PC-3 (cell line): ENCODE measurements around the gene RIPOR3. TPM values are rescaled to one million over a fixed set of nuclear protein-coding genes. Genes with fewer than 3 reads are reported as not detected.
A peak's percentile ranks its signal among the peaks of the same experiment; 100 is the strongest.

Source experiments
- ATAC-seq: fragments of 200-7000 bp; cut with Tn5 transposase; 2 replicates; pipeline ENCODE4 v1.9.1; 2020; ENCODE audit warnings: mild to moderate bottlenecking, moderate library complexity
- BruUV-seq: library from RNA; stranded (reverse); fragments of 400-500 nt; replicated peaks from 2 replicates; lab custom pipeline; 2021; lab: Mats Ljungman, UMichigan
- CTCF ChIA-PET: fragments of 300-600 bp; sonication (Branson Sonifier 250); formaldehyde crosslinking; loops from one replicate; lab custom pipeline; 2022; ENCODE audit warnings: antibody characterized with exemption; lab: Charles Lee
- POLR2A ChIA-PET: fragments of 300-600 bp; sonication (Branson Sonifier 250); formaldehyde crosslinking; loops from one replicate; lab custom pipeline; 2022; ENCODE audit warnings: antibody characterized with exemption; ENCODE audit not compliant: unreplicated experiment; lab: Charles Lee
- DNase-seq: peaks from one replicate; pipeline ENCODE4 v3.0.0-alpha.2; 2015
- H2AFZ ChIP-seq: fragments of 300-600 bp; sonication (generic); 2 replicates; pipeline ENCODE4 v1.6.0; 2016; ENCODE audit warnings: antibody characterized with exemption, low read length
- H3F3A ChIP-seq: fragments of 300-600 bp; sonication (generic); one replicate; pipeline ENCODE4 v1.6.0; 2017; ENCODE audit warnings: antibody characterized with exemption, low read length, control low read depth, mild to moderate bottlenecking; ENCODE audit not compliant: unreplicated experiment
- H3K27ac ChIP-seq: fragments of 300-600 bp; sonication (generic); 2 replicates; pipeline ENCODE4 v1.5.1; 2016; ENCODE audit warnings: mild to moderate bottlenecking, low read length
- H3K27me3 ChIP-seq: fragments of 300-600 bp; sonication (generic); 2 replicates; pipeline ENCODE4 v1.6.1; 2016; ENCODE audit warnings: low read length, mixed read lengths
- H3K36me3 ChIP-seq: fragments of 300-600 bp; sonication (generic); 2 replicates; pipeline ENCODE4 v1.6.1; 2016; ENCODE audit warnings: low read depth, mixed run types, low read length, mixed read lengths
- H3K4me1 ChIP-seq: fragments of 300-600 bp; sonication (generic); 2 replicates; pipeline ENCODE4 v1.5.1; 2016; ENCODE audit warnings: low read length; ENCODE audit not compliant: insufficient read depth
- H3K4me2 ChIP-seq: fragments of 300-600 bp; sonication (generic); 2 replicates; pipeline ENCODE4 v1.6.0; 2016; ENCODE audit warnings: low read length
- H3K4me3 ChIP-seq: fragments of 300-600 bp; sonication (generic); 2 replicates; pipeline ENCODE4 v1.5.1; 2016; ENCODE audit warnings: mild to moderate bottlenecking, low read length, mixed read lengths
- H3K79me2 ChIP-seq: fragments of 300-600 bp; sonication (generic); 2 replicates; pipeline ENCODE4 v1.6.1; 2017; ENCODE audit warnings: low read length, mixed read lengths
- H3K9ac ChIP-seq: fragments of 300-600 bp; sonication (generic); 2 replicates; pipeline ENCODE4 v1.6.0; 2016; ENCODE audit warnings: mild to moderate bottlenecking, low read length
- H3K9me2 ChIP-seq: fragments of 300-600 bp; sonication (generic); replicated peaks from 2 replicates; pipeline ENCODE4 v1.6.1; 2016; ENCODE audit warnings: mixed run types, low read length, mixed read lengths
- H3K9me3 ChIP-seq: fragments of 300-600 bp; sonication (generic); 2 replicates; pipeline ENCODE4 v1.6.1; 2016; ENCODE audit warnings: low read length, mixed read lengths
- H4K20me1 ChIP-seq: fragments of 300-600 bp; sonication (generic); 2 replicates; pipeline ENCODE4 v1.6.1; 2016; ENCODE audit warnings: low read length, mixed read lengths
- EZH2 ChIP-seq: fragments of 300-600 bp; sonication (generic); IDR thresholded peaks from one replicate; pipeline ENCODE4 v1.6.1; 2017; ENCODE audit warnings: antibody characterized with exemption, mild to moderate bottlenecking, low read length; ENCODE audit not compliant: unreplicated experiment
- EZH2phosphoT487 ChIP-seq: fragments of 300-600 bp; sonication (generic); IDR thresholded peaks from 2 replicates; pipeline ENCODE4 v1.6.1; 2018; ENCODE audit warnings: mild to moderate bottlenecking, antibody characterized with exemption, low read length, borderline replicate concordance
- intact Hi-C: fragments of 100-400 bp; cut with micrococcal nuclease; formaldehyde crosslinking; loops from 2 replicates; pipeline ENCODE4 v1.9.0; 2023
- total RNA-seq: library from RNA; depleted of rRNA; stranded (reverse); fragments of >200 nt; gene quantifications from 2 replicates; pipeline ENCODE4 v1.2.3, GENCODE V29; 2014
- TF ChIP-seq, protein P1 (sequence below): fragments of 300-600 bp; sonication (generic); conservative IDR thresholded peaks from 2 replicates; pipeline ENCODE4 v1.5.1; 2017; ENCODE audit warnings: antibody characterized with exemption, low read depth, mild to moderate bottlenecking, low read length

The RIPOR3 gene
- total RNA-seq, 1 experiment from 2014 or later: 0.04 TPM

DNA sequence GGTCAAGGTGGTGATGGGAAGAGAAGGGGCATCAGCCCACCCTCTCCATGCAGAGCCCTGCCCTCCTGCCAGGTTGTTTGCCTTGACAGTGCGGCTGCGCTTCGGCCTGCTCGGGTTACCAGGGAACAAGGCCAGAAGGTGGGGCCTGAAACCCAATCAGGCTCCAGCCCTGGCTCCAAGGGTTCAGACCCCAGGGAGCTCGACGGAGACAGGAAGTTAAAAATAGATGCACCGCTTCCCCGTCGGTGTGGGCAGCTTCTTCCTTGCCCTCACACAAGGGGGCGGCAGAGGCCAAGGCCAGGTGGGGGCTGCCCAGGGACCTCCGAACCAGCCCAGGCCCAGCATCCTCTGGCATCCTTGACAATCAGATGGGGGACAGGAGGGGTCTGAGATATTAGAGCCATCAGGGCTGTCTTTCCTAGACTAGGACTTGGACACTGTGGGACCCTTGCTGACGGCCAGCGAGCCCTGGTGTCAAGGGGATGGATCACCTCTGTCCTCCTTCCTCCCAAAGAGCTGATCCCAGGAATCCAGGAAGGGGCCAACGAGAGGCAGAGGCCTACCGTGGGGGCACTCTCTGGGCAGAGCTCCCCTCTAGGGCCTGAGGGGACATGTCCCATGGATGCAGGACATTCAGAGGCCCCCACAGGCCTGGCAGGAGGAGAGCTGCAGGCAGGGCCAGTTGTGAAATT is 65.2 kb downstream of the RIPOR3 start:
- H3K79me2 ChIP-seq: no peaks in the 10 kb centered on the region
- no peak overlapping the region for H3K27ac ChIP-seq
- no peaks in the 10 kb centered on the region for H3K9me3 ChIP-seq
- peak overlapping the region; percentile 22; the same call in 1 of the 2 replicates for H3K4me2 ChIP-seq
- intact Hi-C loops: loop anchor here (1.0 kb wide), 1 partner anchor 123 kb away; no protein-coding TSS in a partner anchor
- H3K36me3 ChIP-seq: no peaks in the 10 kb centered on the region
- H4K20me1 ChIP-seq: no peaks in the 10 kb centered on the region
- TF ChIP-seq EZH2 (no peak), EZH2phosphoT487 (no peak)
- TF ChIP-seq, protein P1, sequence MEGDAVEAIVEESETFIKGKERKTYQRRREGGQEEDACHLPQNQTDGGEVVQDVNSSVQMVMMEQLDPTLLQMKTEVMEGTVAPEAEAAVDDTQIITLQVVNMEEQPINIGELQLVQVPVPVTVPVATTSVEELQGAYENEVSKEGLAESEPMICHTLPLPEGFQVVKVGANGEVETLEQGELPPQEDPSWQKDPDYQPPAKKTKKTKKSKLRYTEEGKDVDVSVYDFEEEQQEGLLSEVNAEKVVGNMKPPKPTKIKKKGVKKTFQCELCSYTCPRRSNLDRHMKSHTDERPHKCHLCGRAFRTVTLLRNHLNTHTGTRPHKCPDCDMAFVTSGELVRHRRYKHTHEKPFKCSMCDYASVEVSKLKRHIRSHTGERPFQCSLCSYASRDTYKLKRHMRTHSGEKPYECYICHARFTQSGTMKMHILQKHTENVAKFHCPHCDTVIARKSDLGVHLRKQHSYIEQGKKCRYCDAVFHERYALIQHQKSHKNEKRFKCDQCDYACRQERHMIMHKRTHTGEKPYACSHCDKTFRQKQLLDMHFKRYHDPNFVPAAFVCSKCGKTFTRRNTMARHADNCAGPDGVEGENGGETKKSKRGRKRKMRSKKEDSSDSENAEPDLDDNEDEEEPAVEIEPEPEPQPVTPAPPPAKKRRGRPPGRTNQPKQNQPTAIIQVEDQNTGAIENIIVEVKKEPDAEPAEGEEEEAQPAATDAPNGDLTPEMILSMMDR: peak; percentile 98
- peak overlapping the region; percentile 60; the same call in 1 of the 2 replicates for H2AFZ ChIP-seq
- DNase-seq (peak; percentile 72), ATAC-seq (peak; percentile 70)
- H3K4me3 ChIP-seq: no peak overlapping the region
- ChIA-PET POLR2A (interaction anchor here (0.6 kb wide), 1 partner anchor 118 kb away, joined by 6 read pairs; no protein-coding TSS in a partner anchor), CTCF (interaction anchor here (0.6 to 1.9 kb wide), 11 partner anchors 10 to 123 kb away, joined by 3 to 45 read pairs (median 4); no protein-coding TSS in a partner anchor)
- H3F3A ChIP-seq: no peaks in the 10 kb centered on the region
- no peak overlapping the region for H3K9ac ChIP-seq
- BruUV-seq: no TSS peak
- H3K4me1 ChIP-seq: peaks cover 9% of the 10 kb centered on the region
- H3K27me3 ChIP-seq: no peaks in the 10 kb centered on the region
- H3K9me2 ChIP-seq: no peaks in the 10 kb centered on the region

- ChIA-PET POLR2A (no interaction called here), CTCF (interaction anchor here (0.6 kb wide), 1 partner anchor 125 kb away, joined by 3 read pairs; no protein-coding TSS in a partner anchor)
These were observed 66.9 kb downstream of the RIPOR3 start for GRCh38 chr20:50624351-50625016.

More at GRCh38 chr20:50624351-50625016, 66.9 kb downstream of the RIPOR3 start:
- Histone ChIP-seq H3F3A (no peaks in the 10 kb centered on the region), H3K79me2 (no peaks in the 10 kb centered on the region), H3K27ac (no peak overlapping the region), H3K36me3 (no peaks in the 10 kb centered on the region), H3K4me3 (no peak overlapping the region), H3K9me2 (no peaks in the 10 kb centered on the region), H3K4me1 (peaks cover 6% of the 10 kb centered on the region), H3K9ac (no peak overlapping the region), H4K20me1 (no peaks in the 10 kb centered on the region), H3K9me3 (no peaks in the 10 kb centered on the region), H3K27me3 (no peaks in the 10 kb centered on the region), H2AFZ (peak overlapping the region; percentile 32; the same call in 1 of the 2 replicates), H3K4me2 (no peak overlapping the region)
- intact Hi-C loops: no loop called here
- peak; percentile 33 for ATAC-seq
- no peak for TF ChIP-seq EZH2phosphoT487
- TF ChIP-seq EZH2: no peak
- TF ChIP-seq, protein P1: no peak
- no TSS peak for BruUV-seq
- peak; percentile 71 for DNase-seq
